IMR-90 (cell line): ENCODE results near the gene NPNT.

Experiments
- BHLHE40 ChIP-seq: fragments of 150-350 bp; IDR thresholded peaks from 2 replicates; pipeline ENCODE4 v1.6.1; 2016; ENCODE audit warnings: mild to moderate bottlenecking, low read depth, low read length
- CEBPB ChIP-seq: IDR thresholded peaks from 2 replicates; pipeline ENCODE4 v1.6.1; 2012; ENCODE audit warnings: low read depth, low read length, improper control_type of control experiment
- CHD1 ChIP-seq: IDR thresholded peaks from 2 replicates; pipeline ENCODE4 v1.6.1; 2012; ENCODE audit warnings: low read depth, low read length, improper control_type of control experiment
- MAFK ChIP-seq: IDR thresholded peaks from 2 replicates; pipeline ENCODE4 v1.6.1; 2012; ENCODE audit warnings: low read depth, low read length, improper control_type of control experiment
- MAZ ChIP-seq: IDR thresholded peaks from 2 replicates; pipeline ENCODE4 v1.6.1; 2012; ENCODE audit warnings: low read depth, mild to moderate bottlenecking, low read length, improper control_type of control experiment, moderate library complexity, borderline replicate concordance
- MXI1 ChIP-seq: IDR thresholded peaks from 2 replicates; pipeline ENCODE4 v1.6.1; 2012; ENCODE audit warnings: low read depth, mild to moderate bottlenecking, low read length, moderate library complexity, borderline replicate concordance
- POLR2A ChIP-seq: IDR thresholded peaks from 2 replicates; pipeline ENCODE4 v1.6.1; 2012; ENCODE audit warnings: mild to moderate bottlenecking, low read depth, low read length
- RAD21 ChIP-seq: IDR thresholded peaks from 2 replicates; pipeline ENCODE4 v1.6.1; 2012; ENCODE audit warnings: low read length, improper control_type of control experiment
- RCOR1 ChIP-seq: IDR thresholded peaks from 2 replicates; pipeline ENCODE4 v1.6.1; 2012; ENCODE audit warnings: mild to moderate bottlenecking, low read length, improper control_type of control experiment; ENCODE audit not compliant: insufficient replicate concordance
- RFX5 ChIP-seq: IDR thresholded peaks from 2 replicates; pipeline ENCODE4 v1.8.0; 2012; ENCODE audit warnings: low read depth, mild to moderate bottlenecking, low read length, moderate library complexity
- SMC3 ChIP-seq: fragments of 150-350 bp; IDR thresholded peaks from 2 replicates; pipeline ENCODE4 v1.6.1; 2016; ENCODE audit warnings: low read depth, mild to moderate bottlenecking, antibody characterized with exemption, low read length, moderate library complexity
- TF ChIP-seq, protein P1 (sequence below): conservative IDR thresholded peaks from 2 replicates; pipeline ENCODE4 v1.5.1; 2012; ENCODE audit warnings: mild to moderate bottlenecking, low read depth, low read length, improper control_type of control experiment
- TF ChIP-seq, protein P2 (sequence below): fragments of 150-350 bp; IDR thresholded peaks from 2 replicates; pipeline ENCODE4 v1.6.1; 2016; ENCODE audit warnings: low read depth, mild to moderate bottlenecking, low read length, moderate library complexity, borderline replicate concordance
- TF ChIP-seq, protein P3 (sequence below): fragments of 150-350 bp; IDR thresholded peaks from 2 replicates; pipeline ENCODE4 v1.6.1; 2017; ENCODE audit warnings: mild to moderate bottlenecking, antibody characterized with exemption, low read length, low read depth

DNA sequence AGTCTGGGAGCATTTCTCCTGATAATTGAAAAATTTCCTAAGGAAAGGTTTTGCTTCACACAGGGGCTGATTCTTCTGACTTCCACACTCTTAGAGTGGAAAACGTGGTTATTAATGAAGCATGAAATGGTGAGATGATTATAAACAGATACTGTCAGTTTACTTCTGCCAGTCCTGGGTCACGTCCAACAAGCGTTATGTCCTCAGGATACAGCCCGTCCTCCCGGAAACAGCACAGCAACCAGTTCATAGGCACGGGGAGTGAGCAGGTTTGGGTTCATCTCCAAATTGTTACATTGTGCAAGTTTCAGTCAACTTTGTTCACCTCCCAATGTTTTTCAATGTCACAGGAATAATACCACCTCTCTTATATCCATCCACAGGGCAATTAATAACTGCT, 98.8 kb downstream of the NPNT start:
- TF ChIP-seq POLR2A = no peak
- TF ChIP-seq, protein P1, sequence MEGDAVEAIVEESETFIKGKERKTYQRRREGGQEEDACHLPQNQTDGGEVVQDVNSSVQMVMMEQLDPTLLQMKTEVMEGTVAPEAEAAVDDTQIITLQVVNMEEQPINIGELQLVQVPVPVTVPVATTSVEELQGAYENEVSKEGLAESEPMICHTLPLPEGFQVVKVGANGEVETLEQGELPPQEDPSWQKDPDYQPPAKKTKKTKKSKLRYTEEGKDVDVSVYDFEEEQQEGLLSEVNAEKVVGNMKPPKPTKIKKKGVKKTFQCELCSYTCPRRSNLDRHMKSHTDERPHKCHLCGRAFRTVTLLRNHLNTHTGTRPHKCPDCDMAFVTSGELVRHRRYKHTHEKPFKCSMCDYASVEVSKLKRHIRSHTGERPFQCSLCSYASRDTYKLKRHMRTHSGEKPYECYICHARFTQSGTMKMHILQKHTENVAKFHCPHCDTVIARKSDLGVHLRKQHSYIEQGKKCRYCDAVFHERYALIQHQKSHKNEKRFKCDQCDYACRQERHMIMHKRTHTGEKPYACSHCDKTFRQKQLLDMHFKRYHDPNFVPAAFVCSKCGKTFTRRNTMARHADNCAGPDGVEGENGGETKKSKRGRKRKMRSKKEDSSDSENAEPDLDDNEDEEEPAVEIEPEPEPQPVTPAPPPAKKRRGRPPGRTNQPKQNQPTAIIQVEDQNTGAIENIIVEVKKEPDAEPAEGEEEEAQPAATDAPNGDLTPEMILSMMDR = no peak
- TF ChIP-seq MAZ = no peak
- no peak for TF ChIP-seq SMC3
- TF ChIP-seq RAD21 = no peak
- no peak for TF ChIP-seq CHD1
- TF ChIP-seq MXI1 = no peak
- no peak for TF ChIP-seq CEBPB
- no peak for TF ChIP-seq BHLHE40
- TF ChIP-seq, protein P2, sequence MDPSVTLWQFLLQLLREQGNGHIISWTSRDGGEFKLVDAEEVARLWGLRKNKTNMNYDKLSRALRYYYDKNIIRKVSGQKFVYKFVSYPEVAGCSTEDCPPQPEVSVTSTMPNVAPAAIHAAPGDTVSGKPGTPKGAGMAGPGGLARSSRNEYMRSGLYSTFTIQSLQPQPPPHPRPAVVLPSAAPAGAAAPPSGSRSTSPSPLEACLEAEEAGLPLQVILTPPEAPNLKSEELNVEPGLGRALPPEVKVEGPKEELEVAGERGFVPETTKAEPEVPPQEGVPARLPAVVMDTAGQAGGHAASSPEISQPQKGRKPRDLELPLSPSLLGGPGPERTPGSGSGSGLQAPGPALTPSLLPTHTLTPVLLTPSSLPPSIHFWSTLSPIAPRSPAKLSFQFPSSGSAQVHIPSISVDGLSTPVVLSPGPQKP = no peak
- TF ChIP-seq RCOR1 = no peak
- no peak for TF ChIP-seq MAFK
- TF ChIP-seq, protein P3, sequence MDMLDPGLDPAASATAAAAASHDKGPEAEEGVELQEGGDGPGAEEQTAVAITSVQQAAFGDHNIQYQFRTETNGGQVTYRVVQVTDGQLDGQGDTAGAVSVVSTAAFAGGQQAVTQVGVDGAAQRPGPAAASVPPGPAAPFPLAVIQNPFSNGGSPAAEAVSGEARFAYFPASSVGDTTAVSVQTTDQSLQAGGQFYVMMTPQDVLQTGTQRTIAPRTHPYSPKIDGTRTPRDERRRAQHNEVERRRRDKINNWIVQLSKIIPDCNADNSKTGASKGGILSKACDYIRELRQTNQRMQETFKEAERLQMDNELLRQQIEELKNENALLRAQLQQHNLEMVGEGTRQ = no peak
- TF ChIP-seq RFX5 = no peak
